Transverse colon (tissue), 4 donors: ENCODE data around the gene DLGAP1.

Experiments used
- POLR2A ChIP-seq: fragments of 450-650 bp; IDR thresholded peaks from one replicate; pipeline ENCODE4 v1.6.1; 2016; ENCODE audit warnings: antibody characterized with exemption, mild to moderate bottlenecking, moderate library complexity
- POLR2AphosphoS5 ChIP-seq, 3 donors: sonication (generic); formaldehyde crosslinking; IDR thresholded peaks; one replicate each; pipeline ENCODE4 v1.6.1; 2016; ENCODE audit warnings: antibody characterized with exemption in 3 of 3
- TF ChIP-seq, protein P1 (sequence below), 5 experiments: fragments of 200-600 bp in 3 of 5; fragments of 450-650 bp in 2 of 5; sonication (generic) in 3 of 5; IDR thresholded peaks; 1 replicate in 2 of 5; 2 replicates in 3 of 5; pipeline ENCODE4 v1.5.1; 2016 to 2017; ENCODE audit warnings: antibody characterized with exemption in 5 of 5, inconsistent platforms in 3 of 5, mild to moderate bottlenecking in 2 of 5, moderate library complexity in 1 of 5

DNA sequence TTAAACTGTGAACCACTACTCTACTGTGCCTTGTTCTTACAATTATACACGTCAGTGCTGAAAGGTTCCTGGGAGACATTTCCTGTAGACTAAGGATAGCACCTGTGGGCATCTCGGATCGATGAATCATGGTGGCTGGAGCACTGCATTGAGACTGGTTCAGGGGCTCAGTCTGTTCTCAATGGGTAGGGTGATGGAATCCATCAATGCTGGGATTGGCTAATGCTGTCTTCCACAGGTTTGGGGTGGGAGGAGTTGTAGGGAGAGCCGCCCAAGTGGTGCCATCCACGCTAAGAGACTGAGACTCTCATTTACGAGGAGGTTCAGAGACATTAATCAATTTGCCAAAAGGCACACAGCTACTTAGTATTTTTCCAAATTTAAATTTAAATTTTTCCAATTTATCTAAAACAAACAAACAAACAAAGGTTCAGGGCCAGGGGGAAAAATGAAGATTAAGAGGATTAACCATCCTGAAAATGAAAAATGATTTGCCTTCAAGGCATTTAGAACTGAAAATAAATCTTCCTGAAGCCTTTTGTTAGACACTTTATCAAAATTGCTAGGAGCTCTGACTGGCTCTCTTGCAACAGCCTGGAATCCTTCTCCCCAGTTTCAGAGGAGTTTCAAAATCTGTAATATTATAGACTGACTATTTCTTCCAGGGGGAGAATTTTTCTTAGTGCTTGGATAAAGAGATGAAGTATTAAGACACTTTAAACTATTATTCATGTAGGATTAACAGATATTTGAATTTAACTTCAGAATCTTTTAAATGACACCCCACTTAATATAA is 645.9 kb downstream of the DLGAP1 start:
- no peak for TF ChIP-seq POLR2A
- TF ChIP-seq, protein P1, sequence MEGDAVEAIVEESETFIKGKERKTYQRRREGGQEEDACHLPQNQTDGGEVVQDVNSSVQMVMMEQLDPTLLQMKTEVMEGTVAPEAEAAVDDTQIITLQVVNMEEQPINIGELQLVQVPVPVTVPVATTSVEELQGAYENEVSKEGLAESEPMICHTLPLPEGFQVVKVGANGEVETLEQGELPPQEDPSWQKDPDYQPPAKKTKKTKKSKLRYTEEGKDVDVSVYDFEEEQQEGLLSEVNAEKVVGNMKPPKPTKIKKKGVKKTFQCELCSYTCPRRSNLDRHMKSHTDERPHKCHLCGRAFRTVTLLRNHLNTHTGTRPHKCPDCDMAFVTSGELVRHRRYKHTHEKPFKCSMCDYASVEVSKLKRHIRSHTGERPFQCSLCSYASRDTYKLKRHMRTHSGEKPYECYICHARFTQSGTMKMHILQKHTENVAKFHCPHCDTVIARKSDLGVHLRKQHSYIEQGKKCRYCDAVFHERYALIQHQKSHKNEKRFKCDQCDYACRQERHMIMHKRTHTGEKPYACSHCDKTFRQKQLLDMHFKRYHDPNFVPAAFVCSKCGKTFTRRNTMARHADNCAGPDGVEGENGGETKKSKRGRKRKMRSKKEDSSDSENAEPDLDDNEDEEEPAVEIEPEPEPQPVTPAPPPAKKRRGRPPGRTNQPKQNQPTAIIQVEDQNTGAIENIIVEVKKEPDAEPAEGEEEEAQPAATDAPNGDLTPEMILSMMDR (IDR thresholded peaks at IDR 0.05) = no peak
- no peak for TF ChIP-seq POLR2AphosphoS5 (IDR thresholded peaks at IDR 0.05)
